LNCAP (cell line): ENCODE data around the gene SLC12A5.

Source experiments
- CTCF ChIP-seq: fragments of 450-650 bp; IDR thresholded peaks from 2 replicates; pipeline ENCODE4 v1.5.1; 2017; ENCODE audit warnings: mild to moderate bottlenecking

Gene SLC12A5

DNA sequence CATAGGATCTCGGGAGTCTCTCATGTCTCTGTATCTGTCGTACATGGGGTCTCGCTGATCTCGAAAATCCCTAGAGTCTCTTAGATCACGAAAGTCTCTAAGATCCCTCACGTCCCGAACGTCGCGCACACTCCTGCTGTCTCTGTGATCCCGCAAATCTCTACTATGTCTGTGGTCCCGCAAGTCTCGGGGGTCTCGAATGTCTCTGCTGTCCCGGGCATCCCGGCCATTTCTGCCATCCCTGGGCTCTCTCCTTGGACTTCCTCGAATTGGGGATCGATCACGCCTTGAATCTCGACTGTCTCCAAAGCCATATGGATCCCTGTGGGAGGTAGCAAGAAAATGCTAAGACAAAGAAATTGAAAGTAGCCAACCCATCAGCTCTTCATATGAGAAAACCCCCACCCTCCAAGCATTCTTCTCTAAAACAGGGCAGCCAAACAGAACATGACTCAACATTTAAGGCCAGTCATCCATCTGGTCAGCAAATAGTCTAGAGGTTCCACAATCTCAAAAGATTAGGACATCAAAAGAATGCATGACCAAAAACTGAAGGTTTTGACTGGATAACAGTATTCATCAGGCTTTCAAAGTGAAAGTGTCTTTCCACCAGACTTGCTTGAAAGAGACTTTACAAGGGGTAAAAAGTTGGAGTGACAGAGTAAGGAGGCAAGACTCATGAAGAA lies 41.3 kb downstream of the SLC12A5 start:
- TF ChIP-seq CTCF = no peak

- no peak for TF ChIP-seq CTCF
Measured at GRCh38 chr20:46071573-46071972, 42.6 kb downstream of the SLC12A5 start.

DNA sequence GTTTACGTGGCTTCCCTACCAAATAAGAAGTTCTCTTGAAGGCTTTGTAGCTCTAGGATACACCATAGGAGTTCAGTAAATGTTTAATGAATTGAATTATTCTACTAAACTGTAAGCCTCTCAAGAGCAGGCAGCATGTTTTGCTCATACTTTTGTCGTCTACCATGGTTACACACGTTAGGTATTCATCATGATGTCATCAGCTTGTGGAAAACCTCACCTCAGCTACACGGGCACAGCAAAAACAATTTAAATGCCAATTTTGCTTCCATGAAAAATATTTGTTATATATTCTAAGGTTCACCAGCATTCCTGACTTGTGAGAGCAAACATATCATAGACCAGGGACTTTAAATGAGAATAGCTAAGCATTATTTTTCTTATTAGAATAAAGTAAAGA lies 44.0 kb downstream of the SLC12A5 start:
- no peak for TF ChIP-seq CTCF

GRCh38 chr20:46073443-46073842 lies 44.4 kb downstream of the SLC12A5 start:
- no peak for TF ChIP-seq CTCF

DNA sequence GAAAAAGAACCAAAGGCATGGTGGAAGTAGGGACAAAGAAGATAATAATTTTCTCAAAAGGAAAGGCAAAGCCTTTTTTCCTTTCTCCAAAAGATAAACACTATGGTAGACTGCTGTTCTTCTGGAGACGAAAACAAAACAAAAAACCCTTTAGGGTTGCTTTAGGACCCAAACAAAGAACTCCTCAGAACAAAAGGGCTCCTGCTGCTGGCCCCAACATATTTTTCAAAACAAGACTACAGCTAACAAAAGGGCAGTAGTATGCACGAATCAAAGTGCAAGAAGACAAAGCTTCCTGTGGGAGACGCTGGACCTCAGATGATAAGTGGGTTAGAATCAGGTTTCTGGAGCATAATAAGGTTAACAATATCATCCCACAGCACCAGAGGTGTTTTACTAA lies 45.0 kb downstream of the SLC12A5 start:
- no peak for TF ChIP-seq CTCF

DNA sequence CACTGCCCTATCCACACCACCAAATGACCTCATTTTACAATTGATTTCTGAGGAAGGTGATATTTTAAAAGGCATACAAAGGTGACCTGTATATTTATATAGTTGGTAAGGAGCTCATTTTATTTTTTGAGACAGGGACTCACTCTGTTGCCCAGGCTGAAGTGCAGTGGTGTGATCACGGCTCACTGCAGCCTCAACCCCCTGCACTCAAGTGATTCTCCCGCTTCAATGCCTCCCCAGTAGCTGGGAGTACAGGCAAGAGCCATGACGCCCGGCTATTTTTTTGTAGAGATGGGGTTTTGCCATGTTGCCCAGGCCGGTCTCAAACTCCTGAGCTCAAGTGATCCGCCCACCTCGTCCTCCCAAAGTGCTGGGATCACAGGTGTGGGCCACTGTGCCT lies 47.8 kb downstream of the SLC12A5 start:
- TF ChIP-seq CTCF = no peak

- TF ChIP-seq CTCF = no peak
Measured at GRCh38 chr20:46077642-46078305, 48.8 kb downstream of the SLC12A5 start.
